OCI-M2 (cell line): ENCODE data around the gene AGER.
"Not testable (repeated sequence)": the region's sequence is repeated elsewhere in the genome, so short reads cannot be mapped to it uniquely, and the experiment has no call there.

Experiments
- DNase-seq: peaks from one replicate; lab custom pipeline; 2025; ENCODE audit not compliant: unreplicated experiment; lab: John Stamatoyannopoulos, UW

AGER gene

DNA sequence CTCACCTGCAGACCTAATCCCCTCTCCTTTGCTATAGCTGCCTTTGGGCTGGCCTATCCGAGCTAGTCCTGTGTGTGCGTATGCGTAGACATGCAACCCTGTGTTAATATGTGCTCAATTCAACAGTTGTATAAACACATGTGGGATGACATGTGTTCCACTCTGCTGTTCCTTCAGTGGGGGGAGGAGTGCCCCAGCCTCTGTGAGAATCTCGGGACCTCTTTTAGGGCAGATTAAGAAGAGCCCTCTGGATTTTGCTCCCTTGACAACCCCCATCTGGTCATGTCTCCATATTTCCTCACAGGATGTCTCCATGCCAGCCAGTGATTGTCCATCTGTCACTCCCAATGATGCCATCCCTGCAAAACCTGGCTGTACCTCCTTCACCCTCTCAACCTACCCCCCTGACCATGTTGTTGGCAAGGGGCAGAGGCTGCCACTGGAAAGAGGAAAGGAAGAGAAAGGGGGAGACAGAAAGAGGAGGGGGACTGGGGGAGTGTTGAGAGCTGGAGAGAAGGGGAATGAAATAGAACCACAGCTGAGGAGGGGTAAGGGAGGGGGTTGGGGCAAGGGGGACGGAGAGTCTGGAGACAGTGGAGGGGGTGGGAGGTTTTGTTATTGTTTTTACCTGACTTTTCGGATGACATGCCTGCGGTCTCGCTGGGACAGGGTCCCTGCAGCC is 32.7 kb downstream of the AGER start:
- no peak for DNase-seq

DNA sequence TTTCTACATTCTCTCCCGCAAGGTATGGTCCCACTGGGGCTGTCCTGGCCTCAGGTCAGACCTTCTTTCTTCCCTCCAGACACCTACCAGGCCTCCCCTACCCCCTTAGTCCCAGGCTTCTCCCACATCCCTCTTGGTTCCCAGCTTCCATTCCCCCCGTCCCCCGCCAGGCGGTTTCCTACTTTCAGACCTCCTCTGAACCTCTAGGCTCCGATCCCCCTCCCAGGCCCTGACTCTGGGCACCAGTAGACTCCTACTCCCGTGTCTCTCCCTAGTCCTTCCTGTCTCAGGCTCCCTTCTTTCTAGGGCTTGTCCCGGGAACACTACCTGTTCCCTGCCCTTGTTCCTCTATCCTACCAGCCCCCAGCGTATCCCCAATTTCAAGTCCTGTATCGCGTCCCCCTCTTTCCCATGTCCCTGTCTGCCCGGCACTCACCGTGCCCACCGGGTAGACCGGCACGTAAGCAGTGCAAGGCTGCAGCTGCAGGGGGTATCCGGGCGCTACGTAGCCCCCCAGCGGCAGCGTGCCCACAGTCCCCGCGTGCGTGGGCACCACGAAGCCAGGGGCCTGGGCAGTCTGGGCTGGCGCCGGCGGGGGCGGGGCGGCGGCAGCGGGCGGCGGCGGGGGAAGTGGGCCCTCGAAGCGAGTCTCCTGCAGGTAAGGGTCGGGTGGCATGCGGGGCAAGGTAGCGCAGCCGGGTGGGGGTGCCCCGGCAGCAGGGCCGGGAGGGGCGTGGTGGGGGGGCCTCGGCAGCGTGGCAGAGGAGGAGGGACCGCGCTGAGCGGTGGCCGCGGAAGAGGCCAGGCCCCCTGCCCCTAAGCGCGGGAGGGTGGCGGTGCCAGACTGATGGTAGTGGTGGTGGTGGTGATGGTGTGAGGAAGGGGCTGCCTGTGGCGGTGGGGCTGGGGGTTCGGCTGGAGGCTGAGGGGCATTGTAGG is 33.9 kb downstream of the AGER start:
- no peak for DNase-seq

DNA sequence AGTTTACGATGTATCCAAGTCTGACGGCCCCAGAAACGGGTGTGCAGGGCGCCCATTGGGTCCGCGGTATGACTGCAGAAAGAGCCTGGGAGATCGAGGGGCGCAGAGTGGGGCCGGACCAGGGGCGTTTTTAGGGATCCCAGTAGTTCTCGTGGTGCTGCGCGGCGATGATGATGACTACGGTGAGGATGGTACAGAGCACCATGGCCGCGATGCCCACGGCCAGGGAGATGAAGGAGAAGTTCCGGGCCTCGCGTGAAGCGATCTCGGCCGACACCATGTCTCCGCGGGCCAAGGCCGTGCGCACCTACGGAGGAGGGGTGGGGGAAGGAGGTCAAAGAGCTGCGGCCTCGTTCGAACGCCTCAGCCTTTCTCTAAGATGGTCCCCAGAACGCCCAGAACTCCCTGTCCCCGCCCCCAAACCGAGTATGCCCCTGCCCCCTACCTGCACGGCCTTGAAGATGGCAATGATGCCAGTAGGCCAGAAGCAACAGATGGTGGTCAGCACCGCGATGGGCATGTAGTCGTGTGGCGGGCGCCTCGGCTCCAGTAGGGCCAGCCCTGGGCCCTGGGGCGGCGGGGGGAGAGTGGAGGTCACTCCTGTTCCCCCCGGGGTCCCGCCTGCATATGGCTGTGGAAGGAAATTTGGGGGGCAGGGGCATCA is 34.8 kb downstream of the AGER start:
- DNase-seq = no peak

DNA sequence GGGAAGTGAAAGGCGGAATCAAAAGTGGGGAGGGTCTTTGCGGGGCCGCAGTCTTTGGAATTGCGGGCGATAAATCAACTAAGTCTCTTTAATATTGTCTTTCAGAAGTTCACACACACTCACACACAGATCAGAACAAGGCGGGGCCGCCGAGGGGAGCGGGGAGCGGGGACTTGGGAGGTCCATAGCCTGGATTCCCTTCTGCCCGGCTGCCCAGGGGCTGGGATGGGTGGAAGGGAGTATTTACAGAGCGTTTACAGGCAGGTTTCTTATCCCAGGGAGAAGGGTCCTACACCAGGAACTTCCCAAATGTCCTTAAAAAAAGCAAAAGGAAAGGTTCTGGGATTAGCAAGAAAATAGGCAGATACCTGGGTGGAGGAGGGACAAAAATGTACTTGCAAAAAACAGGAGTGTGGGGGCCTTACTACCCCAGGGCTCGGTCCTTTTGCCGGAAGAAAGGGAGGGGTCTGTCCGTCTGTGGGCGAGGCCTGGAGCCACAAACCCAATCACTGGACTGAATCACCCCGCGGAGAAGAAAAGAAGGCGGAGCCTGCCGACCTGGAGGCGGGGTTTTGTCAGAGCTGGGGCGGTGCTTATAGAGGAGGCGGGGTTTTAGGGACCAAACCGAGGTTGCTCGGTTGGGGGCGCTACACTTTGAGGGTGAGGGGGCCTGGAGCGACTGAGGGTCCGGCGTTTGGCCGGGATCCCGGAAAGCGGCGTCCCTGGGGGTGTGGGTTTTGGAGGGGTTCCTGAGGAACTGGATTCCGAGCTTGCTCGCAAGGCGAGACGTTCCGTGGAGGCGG is 35.6 kb downstream of the AGER start:
- DNase-seq = no peak

DNA sequence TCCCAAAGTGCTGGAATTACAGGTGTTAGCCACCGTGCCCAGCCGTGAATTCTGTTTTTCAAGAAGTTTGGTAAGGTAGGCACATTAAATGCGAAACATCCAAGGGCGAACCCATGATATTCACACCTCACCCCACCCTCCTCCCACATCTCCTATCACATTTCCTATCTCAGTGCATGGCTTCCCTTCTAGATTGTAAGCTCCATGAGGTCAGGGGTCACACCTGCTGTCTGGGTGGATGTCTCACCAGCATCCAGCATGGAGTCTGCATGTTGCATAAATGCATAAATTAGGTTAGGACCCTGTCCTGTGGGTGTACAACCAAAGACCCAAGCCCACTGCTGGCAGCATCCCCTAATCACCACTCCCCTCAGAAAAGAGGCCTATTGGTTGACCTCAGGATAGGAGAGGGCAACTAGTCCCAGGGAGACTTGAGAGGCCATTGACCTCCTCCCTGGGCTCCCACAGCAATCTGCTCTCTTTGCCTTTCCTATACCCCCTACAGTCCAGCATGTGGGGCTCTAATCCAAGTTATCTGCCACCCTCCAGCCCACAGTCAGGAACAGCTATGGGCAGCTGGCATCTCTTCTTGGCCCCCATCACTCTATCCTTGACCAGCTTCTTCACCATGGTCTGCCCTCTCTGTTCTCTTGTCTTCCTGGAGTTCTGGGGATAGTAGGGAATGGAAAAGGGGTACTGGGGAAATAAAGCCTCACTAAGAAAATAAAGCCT is 36.5 kb downstream of the AGER start:
- DNase-seq = no peak

DNA sequence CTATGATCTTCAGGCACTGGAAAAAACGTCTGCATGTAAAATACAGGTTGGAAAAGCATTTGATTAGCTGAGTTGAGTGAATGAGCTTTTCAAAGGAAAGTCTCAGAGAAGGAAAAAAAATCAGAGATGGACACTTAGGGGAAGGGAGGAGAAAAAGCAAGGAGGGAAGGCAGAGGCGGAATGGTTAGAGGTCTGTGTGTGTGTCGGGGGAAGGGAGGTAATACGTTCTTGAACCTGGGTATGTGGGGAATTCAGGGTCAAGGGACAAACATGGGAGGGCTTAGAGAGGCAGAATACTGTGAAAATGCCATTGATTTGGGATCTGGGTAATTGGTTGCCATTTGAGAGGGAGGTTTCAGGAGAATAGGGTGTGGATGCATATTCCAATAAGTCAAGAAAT is 37.4 kb downstream of the AGER start:
- DNase-seq = no peak

DNA sequence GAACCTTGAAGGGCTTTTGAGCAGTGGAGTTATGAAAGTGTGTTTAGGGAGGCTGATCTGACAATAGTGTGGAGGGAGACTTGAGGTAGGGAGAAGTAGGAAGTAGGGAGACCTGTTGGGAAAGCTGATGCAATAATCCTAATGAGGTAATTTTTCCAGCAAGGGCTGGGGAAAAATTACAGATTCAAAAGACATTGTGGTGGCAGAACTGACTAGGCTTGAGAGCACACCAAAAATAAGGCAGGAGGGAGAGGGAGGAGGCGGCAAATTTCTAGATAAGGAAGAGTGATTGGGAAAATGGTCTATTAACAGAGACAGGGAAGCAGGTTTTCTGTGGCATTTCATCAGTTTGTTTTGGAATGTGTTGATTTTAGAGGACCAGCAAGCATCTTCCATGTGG is 37.8 kb downstream of the AGER start:
- no peak for DNase-seq

DNA sequence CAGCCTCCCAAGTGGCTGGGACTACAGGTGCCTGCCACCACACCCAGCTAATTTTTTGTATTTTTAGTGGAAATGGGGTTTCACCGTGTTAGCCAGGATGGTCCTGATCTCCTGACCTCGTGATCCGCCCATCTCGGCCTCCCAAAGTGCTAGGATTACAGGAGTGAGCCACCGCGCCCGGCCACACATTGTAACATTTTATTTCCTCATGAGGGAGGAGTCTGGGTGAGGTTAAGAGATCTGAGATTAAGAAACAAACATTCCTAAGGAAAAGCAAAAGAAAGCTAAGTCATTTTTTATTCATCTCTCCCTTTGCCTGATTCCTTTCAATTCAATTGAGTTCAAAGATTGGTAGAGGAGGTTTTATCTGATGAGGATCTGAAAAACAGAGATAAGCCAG is 39.8 kb downstream of the AGER start:
- not testable (repeated sequence) for DNase-seq

DNA sequence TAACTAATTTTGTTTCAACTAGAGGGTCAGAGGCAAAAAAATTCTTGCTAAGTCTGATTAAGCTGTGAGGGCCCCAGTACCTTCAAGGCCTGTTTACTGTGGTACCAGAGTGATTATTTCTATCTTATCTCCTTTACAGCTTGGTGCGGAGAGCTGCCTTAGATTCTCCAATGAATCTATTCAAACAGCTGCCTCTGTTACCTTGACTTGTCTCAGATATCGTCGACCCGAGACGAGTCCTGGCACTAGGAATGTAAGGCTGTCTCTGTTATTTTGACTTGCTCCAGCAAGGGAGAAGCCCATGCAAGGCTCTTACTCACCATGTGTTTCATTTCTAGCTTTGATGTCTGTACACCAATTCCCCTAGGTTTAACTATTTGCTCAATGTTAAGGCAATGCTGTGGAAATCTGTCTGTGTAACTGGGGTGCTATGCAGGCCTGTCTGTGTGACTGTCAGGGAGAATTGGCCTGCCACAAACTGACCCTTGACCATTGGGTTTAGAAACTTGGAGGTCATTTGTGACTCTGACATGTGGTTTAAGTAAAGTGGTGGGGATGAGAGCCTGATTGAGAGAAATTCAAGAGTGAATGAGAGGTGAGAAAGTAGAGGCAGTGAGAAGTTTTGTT is 43.5 kb downstream of the AGER start:
- no peak for DNase-seq

DNA sequence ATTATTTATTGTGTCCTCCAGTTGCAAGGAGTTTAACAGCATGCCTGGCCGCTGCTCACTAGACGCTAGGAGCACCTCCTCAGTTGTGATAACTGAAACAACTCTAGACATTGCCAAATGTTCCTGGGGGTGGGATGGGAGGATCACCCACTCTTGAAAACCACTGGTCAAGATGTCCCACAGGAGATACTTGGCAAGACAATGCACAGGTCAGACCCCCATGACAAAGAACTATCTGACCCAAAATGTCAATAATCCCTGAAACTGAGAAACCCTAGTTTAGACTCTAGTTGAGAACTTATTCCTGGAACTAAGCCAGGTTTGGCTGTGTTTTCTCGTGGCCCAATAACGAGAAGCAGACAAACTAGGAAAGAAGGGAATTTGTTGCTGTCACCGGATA is 44.5 kb downstream of the AGER start:
- no peak for DNase-seq

DNA sequence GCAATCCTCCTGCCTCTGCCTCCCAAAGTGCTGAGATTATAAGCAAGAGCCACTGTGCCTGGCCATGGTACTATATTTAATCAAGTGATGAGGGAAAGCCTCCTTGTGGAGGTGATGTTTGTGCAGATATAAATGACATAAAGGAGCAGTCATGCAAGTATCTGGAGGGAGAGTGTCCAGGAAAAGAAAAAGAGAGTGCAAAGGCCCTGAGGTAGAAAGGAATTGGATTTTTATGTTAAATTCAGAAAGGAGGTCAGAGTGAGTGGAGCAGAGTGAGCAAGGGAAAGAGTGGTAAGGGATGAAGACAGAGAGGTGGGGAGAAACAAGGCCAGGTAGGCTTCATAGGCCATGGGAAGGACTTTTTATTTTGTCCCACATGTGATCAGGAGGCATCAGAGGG is 46.6 kb downstream of the AGER start:
- no peak for DNase-seq

DNA sequence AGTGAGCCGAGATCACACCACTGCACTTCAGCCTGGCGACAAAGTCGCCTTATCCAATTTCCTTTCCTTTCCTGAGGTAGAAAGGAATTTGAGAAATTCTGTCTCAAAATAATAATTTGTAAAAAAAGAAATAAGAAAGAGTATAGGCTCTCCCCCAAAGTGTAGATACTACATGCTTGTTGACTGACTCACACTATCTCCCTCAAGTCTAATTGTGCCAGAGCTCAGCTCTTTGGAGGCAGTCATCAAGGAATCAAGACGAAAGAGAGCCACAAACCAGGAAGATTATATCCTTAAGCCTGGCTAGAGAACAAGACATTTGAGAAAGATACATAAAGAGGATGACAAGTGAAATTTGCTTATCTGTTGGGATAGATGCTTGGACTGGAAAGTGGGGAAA is 50.3 kb downstream of the AGER start:
- DNase-seq = no peak

DNA sequence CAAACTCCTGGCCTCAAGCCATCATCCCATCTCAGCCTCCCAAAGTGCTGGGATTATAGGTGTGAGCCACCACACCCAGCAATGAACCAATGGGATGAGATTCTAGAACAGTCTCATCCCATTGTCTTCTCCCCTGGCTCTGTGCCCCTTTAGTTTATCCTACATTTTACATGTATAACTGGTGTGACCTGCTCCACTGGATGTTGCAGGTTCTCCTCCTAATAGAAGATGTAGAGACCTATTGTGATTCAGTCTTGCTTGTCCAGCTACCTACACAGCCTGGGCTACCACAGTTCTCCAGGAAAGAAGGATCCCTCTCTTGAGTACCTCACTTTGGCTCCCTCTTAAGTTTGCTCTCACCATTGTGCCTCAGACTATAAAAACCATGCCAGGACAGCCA is 51.9 kb downstream of the AGER start:
- no peak for DNase-seq

DNA sequence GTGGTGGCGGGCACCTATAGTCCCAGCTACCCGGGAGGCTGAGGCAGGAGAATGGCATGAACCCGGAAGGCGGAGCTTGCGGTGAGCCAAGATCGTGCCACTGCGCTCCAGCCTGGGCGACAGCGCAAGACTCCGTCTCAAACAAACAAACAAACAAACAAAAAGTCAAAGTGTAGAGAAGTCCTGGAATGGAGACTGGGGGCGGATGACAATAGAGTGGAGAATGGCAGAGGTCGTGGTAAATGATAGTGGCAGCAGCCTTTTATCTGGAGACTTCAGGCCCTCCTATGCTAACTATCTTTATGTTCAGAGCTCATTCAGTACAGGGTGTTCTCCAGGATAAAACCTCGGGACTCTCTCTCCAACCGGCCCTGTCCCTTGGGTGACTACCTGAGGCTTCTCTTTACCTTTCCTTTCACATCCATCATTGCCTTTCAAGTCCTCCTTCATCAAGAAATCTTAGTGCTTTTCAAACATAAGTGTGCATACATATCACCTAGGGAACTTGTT is 52.6 kb downstream of the AGER start:
- peak; percentile 95 for DNase-seq
